ENCODE measurements around the gene MFSD11.
"Not testable (repeated sequence)": the region's sequence is repeated elsewhere in the genome, so short reads cannot be mapped to it uniquely, and the experiment has no call there.

Gene MFSD11

GRCh38 chr17:76727745-76728456 is 10.0 kb upstream of the MFSD11 start:
- DNase-seq, result no peak

- DNase-seq, result not testable (repeated sequence)
These were observed 5.9 kb upstream of the MFSD11 start for GRCh38 chr17:76731800-76732733.

GRCh38 chr17:76732734-76733617 is 4.9 kb upstream of the MFSD11 start:
- no peak for DNase-seq

GRCh38 chr17:76733618-76733957 is 4.3 kb upstream of the MFSD11 start:
- DNase-seq, result no peak

GRCh38 chr17:76734080-76734840 is 3.7 kb upstream of the MFSD11 start:
- DNase-seq, result no peak

- DNase-seq, result no peak
These were observed 2.9 kb upstream of the MFSD11 start for GRCh38 chr17:76735006-76735405.

- no peak for DNase-seq
These were observed 2.2 kb upstream of the MFSD11 start for GRCh38 chr17:76735586-76736348.

GRCh38 chr17:76736349-76737081 is 1.4 kb upstream of the MFSD11 start:
- DNase-seq, result peak; percentile 79

- DNase-seq, result peak; percentile 100
These were observed 740 bp upstream of the MFSD11 start, which contains the start of gene SRSF2 for GRCh38 chr17:76737082-76737675. TSS of gene SRSF2 (minus strand) at chr17:76737331. CDS start at chr17:76737160, 171 bp downstream.

- DNase-seq, result no peak
These were observed 540 bp downstream of the MFSD11 start for GRCh38 chr17:76738468-76738850.

- DNase-seq, result not testable (repeated sequence)
These were observed 1.7 kb downstream of the MFSD11 start for GRCh38 chr17:76739568-76740115.

- no peak for DNase-seq
These were observed 2.6 kb downstream of the MFSD11 start for GRCh38 chr17:76740329-76741118.

- DNase-seq, result no peak
These were observed 5.0 kb downstream of the MFSD11 start for GRCh38 chr17:76742958-76743357.

GRCh38 chr17:76744747-76745146 is 6.8 kb downstream of the MFSD11 start:
- DNase-seq, result no peak

- not testable (repeated sequence) for DNase-seq
These were observed 7.9 kb downstream of the MFSD11 start for GRCh38 chr17:76745785-76746184.

GRCh38 chr17:76747716-76748363 is 9.9 kb downstream of the MFSD11 start:
- DNase-seq, result no peak

GRCh38 chr17:76748657-76749056 is 10.7 kb downstream of the MFSD11 start:
- DNase-seq, result no peak

GRCh38 chr17:76751416-76751993 is 13.6 kb downstream of the MFSD11 start:
- DNase-seq, result no peak

All from NCI-H345 (cell line).